Activated naive CD4-positive, alpha-beta T cell treated with anti-CD3 and anti-CD28 coated beads for 36 hours (primary cell): ENCODE measurements around the gene CTBP1. TPM values are rescaled to one million over a fixed set of nuclear protein-coding genes. Genes with fewer than 3 reads are reported as not detected.
A peak's percentile ranks its signal among the peaks of the same experiment; 100 is the strongest.

Experiments
- CTCF ChIA-PET: fragments of 350-600 bp; sonication (Branson Sonifier 250); formaldehyde crosslinking; loops from one replicate; lab custom pipeline; 2021; ENCODE audit warnings: antibody characterized with exemption; lab: Charles Lee
- DNase-seq: peaks from one replicate; pipeline ENCODE4 v3.0.0-alpha.2; 2020
- H3K27ac Mint-ChIP-seq: one replicate; pipeline ENCODE4 v1.8.0; 2021; ENCODE audit warnings: mild to moderate bottlenecking, mixed read lengths
- H3K27me3 Mint-ChIP-seq: one replicate; pipeline ENCODE4 v1.8.0; 2021; ENCODE audit warnings: low read depth, mixed read lengths
- H3K36me3 Mint-ChIP-seq: one replicate; pipeline ENCODE4 v1.8.0; 2021; ENCODE audit warnings: low read depth, mixed read lengths
- H3K4me1 Mint-ChIP-seq: one replicate; pipeline ENCODE4 v1.8.0; 2021; ENCODE audit warnings: low read depth, mixed read lengths
- H3K4me3 Mint-ChIP-seq: one replicate; pipeline ENCODE4 v1.8.0; 2021; ENCODE audit warnings: mild to moderate bottlenecking, moderate library complexity, mixed read lengths
- H3K9me3 Mint-ChIP-seq: one replicate; pipeline ENCODE4 v1.8.0; 2021; ENCODE audit warnings: mixed read lengths
- intact Hi-C: fragments of 100-400 bp; cut with micrococcal nuclease; formaldehyde crosslinking; loops from one replicate; pipeline ENCODE4 v1.15.1; 2023
- total RNA-seq, 2 experiments: library from RNA; stranded (reverse); gene quantifications; one replicate each; pipeline ENCODE4 v1.2.3, GENCODE V29; 2021

CTBP1 gene
- total RNA-seq, 2 experiments from 2014 or later: 136 to 140 TPM

DNA sequence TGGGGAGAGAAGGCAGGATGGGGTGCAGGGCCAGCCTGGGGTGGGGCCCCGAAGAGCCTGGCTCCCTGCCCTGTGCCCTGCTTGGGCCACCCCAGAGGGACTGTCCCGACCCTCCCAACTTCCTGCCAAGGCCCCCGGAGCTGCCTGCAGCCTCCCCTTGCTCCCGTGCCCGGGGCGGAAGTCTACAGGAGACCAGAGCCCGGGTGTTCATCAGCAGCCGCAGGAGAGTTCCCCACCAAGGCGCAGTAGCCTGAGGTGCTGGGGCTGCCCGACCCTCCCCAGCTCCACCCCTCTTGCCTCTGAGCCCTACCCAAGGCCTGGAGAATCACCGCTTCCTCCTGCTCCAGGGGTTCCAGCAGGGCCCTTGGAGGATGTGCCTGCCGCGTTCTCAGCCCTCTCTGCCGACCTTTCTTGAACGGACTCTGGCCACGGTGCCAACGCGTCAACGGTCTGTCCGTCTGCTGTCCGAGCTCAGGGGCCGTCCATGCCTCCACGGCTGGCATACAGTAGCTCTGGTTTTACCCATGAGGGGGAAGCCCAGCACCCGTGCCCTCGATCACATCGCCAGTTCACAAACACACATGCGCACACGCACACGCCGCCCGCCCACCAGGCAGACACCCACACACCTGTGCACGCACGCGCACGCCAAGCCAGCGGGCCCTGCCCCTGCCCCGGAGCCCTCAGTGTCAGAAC lies 40.5 kb downstream of the CTBP1 start:
- no peak overlapping the region for H3K4me3 Mint-ChIP-seq
- no peaks in the 10 kb centered on the region for H3K9me3 Mint-ChIP-seq
- intact Hi-C loops: no loop called here
- CTCF ChIA-PET: no interaction called here
- H3K27me3 Mint-ChIP-seq: no peaks in the 10 kb centered on the region
- no peak for DNase-seq
- no peak overlapping the region for H3K27ac Mint-ChIP-seq
- H3K4me1 Mint-ChIP-seq: no peaks in the 10 kb centered on the region
- H3K36me3 Mint-ChIP-seq: peaks cover 2% of the 10 kb centered on the region

DNA sequence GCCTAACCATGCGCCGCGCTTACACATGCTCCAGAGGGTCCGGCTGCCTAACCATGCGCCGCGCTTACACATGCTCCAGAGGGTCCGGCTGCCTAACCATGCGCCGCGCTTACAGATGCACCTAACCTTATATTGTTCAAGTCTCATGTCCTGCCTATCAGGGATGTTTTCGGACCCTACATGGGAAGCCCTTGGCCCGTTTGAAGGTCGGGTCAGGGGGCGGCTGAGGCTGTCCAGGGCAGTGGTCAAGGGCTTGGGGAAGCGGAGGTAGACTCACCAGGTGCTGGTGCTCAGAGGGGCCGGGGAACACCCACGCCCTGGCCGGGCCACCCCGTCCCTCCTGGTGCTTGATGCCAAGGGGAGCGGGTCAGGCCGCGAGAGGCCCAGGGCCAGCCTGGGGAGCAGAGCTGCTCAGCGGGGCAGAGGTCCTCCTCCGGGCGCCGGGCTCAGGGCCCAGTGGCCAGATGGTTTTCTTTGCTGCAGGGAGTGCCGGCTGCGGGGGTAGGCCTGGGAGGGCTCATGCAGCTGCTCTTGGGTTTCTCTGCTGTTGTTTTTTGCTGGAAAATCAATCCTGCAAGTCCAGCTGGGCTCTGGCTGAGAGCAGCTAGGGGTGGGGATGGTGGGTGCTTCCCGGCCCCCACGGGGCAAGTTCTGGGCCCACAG lies 41.2 kb downstream of the CTBP1 start:
- intact Hi-C loops: no loop called here
- CTCF ChIA-PET: no interaction called here
- H3K27me3 Mint-ChIP-seq: no peaks in the 10 kb centered on the region
- H3K36me3 Mint-ChIP-seq: peaks cover 2% of the 10 kb centered on the region
- no peak for DNase-seq
- H3K27ac Mint-ChIP-seq: no peak overlapping the region
- H3K4me1 Mint-ChIP-seq: peaks cover under 1% of the 10 kb centered on the region
- no peaks in the 10 kb centered on the region for H3K9me3 Mint-ChIP-seq
- H3K4me3 Mint-ChIP-seq: no peak overlapping the region

GRCh38 chr4:1207157-1207470 lies 41.8 kb downstream of the CTBP1 start:
- no peak overlapping the region for H3K27ac Mint-ChIP-seq
- no peaks in the 10 kb centered on the region for H3K9me3 Mint-ChIP-seq
- H3K4me1 Mint-ChIP-seq: peaks cover 4% of the 10 kb centered on the region
- no peak overlapping the region for H3K4me3 Mint-ChIP-seq
- CTCF ChIA-PET: no interaction called here
- peak; percentile 2 for DNase-seq
- no peaks in the 10 kb centered on the region for H3K27me3 Mint-ChIP-seq
- peaks cover 2% of the 10 kb centered on the region for H3K36me3 Mint-ChIP-seq
- intact Hi-C loops: no loop called here

- peak; percentile 3 for DNase-seq
- no peaks in the 10 kb centered on the region for H3K27me3 Mint-ChIP-seq
- H3K4me3 Mint-ChIP-seq: no peak overlapping the region
- no peak overlapping the region for H3K27ac Mint-ChIP-seq
- no peaks in the 10 kb centered on the region for H3K9me3 Mint-ChIP-seq
- peaks cover 10% of the 10 kb centered on the region for H3K4me1 Mint-ChIP-seq
- intact Hi-C loops: no loop called here
- H3K36me3 Mint-ChIP-seq: peaks cover 2% of the 10 kb centered on the region
- CTCF ChIA-PET: no interaction called here
Measured at GRCh38 chr4:1206299-1207156, 42.4 kb downstream of the CTBP1 start.

DNA sequence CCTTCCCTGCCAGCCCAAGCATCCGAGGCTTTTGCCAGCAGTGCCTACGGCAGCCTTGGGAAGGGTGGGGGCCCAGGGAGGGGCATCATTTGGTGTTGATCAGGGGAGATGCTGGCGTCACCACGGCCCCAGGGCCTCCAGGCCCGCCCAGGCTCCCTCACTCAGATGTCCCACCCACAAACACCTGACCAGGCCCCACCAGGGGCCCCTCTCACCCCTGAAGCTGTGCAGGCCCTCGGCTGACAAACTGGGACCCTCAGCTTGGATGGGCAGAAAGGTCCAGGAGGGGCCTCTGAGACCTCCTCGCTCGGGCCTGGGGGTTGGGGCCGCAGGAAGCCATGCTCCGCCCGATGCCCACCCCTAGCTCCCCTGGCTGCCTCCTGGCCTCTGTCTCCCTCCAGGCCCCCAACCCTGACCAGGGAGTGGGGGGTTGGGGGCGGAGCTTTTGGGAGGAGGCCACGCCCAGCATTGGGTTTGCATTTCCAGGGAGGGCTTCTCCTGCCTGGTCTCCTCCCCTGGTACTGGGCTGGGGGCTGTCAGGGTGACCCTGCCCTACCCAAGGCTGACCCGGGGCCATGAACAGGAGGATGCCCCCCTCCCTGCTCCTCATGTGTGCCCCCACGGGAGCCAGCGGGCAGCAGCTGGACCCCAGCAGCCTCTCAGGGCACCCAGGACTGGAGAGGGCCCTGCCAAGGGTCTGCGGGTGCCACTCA lies 43.2 kb downstream of the CTBP1 start:
- no peaks in the 10 kb centered on the region for H3K36me3 Mint-ChIP-seq
- no peak overlapping the region for H3K4me3 Mint-ChIP-seq

DNA sequence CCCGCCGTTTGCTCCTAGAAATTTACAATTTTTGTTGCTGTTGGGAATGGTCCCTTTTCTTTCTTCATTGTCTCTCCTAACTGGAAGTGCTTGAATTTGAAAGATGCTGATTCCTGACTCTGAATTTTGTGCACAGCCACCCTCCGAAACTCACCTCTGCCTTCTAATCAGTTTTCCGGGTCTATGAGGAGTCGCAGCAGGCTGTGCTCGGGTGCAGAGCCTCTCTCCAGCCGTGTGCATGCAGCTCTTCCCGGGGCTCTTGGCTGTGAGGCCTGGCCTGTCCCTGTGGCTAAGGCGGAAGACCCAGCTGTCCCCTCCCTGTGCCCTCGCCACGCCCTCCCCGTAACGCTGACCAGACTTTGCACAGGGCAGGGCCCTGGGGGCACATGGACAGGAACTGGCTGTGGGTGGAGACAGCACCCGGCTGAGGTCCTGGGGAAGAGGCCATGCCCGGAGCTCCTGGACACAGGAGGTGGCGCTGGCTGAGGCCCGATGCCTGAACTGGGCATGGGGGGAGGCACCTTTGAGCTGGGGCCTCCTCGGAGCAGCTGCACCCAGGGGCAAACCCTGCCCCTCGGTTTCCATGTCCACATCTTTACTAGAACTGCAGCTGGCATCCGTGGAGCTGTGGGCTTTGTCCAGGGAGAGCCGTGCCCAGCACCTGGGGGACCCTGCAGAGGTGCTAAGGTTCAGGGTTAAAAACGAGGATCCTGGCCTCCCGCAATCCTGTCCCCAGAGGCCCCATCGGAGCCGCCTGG lies 43.9 kb downstream of the CTBP1 start:
- H3K27me3 Mint-ChIP-seq: no peaks in the 10 kb centered on the region
- intact Hi-C loops: loop anchor here (5.0 kb wide), 1 partner anchor 667 kb away; the partner anchor contains the start of gene NSD2
- peaks cover 18% of the 10 kb centered on the region for H3K4me1 Mint-ChIP-seq
- CTCF ChIA-PET: no interaction called here
- H3K9me3 Mint-ChIP-seq: no peaks in the 10 kb centered on the region
- DNase-seq: peak; percentile 2
- no peak overlapping the region for H3K27ac Mint-ChIP-seq
- no peak overlapping the region for H3K4me3 Mint-ChIP-seq
- no peaks in the 10 kb centered on the region for H3K36me3 Mint-ChIP-seq

More for the DNA sequence above, 43.2 kb downstream of the CTBP1 start:
- intact Hi-C loops: no loop called here
- CTCF ChIA-PET: no interaction called here
- DNase-seq: peak; percentile 2
- Mint-ChIP-seq H3K27me3 (no peaks in the 10 kb centered on the region), H3K4me1 (peaks cover 16% of the 10 kb centered on the region), H3K9me3 (no peaks in the 10 kb centered on the region), H3K27ac (no peak overlapping the region)

GRCh38 chr4:1204286-1204827 lies 44.6 kb downstream of the CTBP1 start:
- intact Hi-C loops: loop anchor here (5.0 kb wide), 1 partner anchor 668 kb away; the partner anchor contains the start of gene NSD2
- H3K9me3 Mint-ChIP-seq: no peaks in the 10 kb centered on the region

DNA sequence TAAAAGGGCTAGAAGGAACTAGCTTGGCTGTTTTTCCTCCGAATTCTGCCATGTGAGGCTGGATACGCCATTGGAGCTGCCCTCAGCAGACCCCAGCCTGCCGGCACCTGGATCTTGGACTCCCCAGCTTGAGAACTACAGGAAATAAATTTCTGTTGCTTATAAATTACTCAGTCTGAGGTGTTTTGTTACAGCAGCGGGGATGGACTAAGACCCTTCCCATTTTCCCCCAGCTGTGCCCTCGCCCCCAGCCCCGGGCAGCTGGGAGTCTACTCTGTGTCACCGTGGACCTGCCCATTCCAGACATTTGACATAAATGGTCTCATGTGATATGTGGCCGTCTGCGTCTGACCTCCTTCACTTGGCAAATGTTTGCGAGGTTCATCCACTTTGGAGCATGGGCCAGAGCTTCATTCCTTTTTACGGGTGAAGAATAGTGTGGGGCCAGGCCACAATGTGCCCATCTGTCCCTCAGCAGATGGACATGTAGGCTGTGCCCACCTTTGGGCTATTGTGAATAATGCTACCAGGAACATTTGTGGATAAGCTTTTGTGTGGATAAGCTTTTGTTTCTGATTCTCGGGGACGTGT lies 45.8 kb downstream of the CTBP1 start:
- Mint-ChIP-seq H3K27ac (no peak overlapping the region), H3K27me3 (no peaks in the 10 kb centered on the region), H3K9me3 (no peaks in the 10 kb centered on the region), H3K36me3 (no peaks in the 10 kb centered on the region), H3K4me1 (peaks cover 19% of the 10 kb centered on the region), H3K4me3 (no peak overlapping the region)
- CTCF ChIA-PET: interaction anchor here (0.7 to 1.9 kb wide), 4 partner anchors 14 to 150 kb away, joined by 3 to 6 read pairs (median 4); no protein-coding TSS in a partner anchor
- peak; percentile 1 for DNase-seq
- intact Hi-C loops: loop anchor here (5.0 kb wide), 1 partner anchor 669 kb away; the partner anchor contains the start of gene NSD2

More at GRCh38 chr4:1204286-1204827, 44.6 kb downstream of the CTBP1 start:
- peak; percentile 3 for DNase-seq
- Mint-ChIP-seq H3K4me3 (no peak overlapping the region), H3K27ac (no peak overlapping the region), H3K27me3 (no peaks in the 10 kb centered on the region), H3K4me1 (peaks cover 19% of the 10 kb centered on the region), H3K36me3 (no peaks in the 10 kb centered on the region)
- CTCF ChIA-PET: interaction anchor here (0.6 to 1.9 kb wide), 3 partner anchors 37 to 81 kb away, joined by 4 to 6 read pairs (median 4); no protein-coding TSS in a partner anchor

DNA sequence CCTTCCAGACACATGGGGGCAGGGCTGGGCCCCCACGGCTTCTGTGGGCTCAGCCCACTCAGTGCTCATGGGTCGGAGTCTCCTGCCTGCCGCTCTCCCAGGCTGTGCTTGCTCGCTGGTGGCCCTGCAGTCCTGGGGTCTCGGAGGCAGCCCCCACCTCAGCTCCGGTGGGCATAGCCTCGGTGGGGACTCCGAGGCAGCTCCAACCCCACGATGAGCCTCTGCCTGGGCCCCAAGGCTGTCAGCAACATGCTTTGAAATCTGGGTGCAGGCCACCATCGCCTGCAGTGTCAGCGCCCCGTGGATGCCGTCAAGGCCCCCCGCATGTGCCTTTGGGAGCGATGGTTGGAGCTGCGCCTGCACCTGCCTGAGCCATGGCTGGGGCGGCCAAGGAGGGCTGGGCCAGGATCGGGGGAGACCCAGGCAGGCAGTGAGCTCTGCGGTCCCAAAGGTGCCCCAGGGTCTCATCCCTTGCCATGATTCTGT lies 46.4 kb downstream of the CTBP1 start:
- DNase-seq: peak; percentile 2
- CTCF ChIA-PET: interaction anchor here (0.5 to 1.9 kb wide), 5 partner anchors 15 to 506 kb away, joined by 3 to 6 read pairs (median 4); no protein-coding TSS in a partner anchor
- Mint-ChIP-seq H3K9me3 (no peaks in the 10 kb centered on the region), H3K27ac (peak overlapping the region; percentile 95), H3K4me1 (peaks cover 19% of the 10 kb centered on the region), H3K36me3 (no peaks in the 10 kb centered on the region), H3K4me3 (no peak overlapping the region), H3K27me3 (no peaks in the 10 kb centered on the region)
- intact Hi-C loops: loop anchor here (5.0 kb wide), 1 partner anchor 670 kb away; the partner anchor contains the start of gene NSD2

DNA sequence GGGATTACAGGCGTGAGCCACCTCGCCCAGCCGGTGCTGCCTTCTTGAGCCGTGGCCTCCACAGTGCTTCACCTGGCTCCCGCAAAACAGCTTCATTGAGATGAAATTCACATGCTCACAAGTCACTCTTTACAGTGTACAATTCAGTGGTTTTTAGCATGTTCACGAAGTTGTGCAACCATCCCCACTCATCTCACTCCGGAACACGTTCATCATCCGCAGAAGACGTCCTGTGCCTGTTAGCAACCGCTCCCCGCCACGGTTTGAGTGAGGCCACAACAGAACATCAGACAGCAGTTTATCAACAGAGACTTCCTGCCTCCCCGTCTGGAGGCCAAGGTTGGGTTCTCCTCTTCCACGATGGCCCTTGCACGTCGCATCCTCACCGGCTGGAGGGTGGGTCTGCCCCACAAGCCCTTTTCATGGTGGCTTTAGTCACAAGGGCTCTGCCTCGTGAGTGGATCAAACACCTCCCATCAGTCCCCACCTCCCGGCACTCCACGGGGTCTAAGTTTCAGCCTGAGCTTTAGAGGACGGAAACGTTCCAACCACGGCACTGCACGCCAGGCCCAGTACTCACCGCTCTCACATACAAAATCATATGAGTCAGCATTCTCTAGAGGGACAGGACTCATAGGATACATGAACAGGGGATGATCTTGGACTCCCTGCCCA lies 46.9 kb downstream of the CTBP1 start:
- DNase-seq: peak; percentile 85
- Mint-ChIP-seq H3K36me3 (no peaks in the 10 kb centered on the region), H3K4me1 (peaks cover 19% of the 10 kb centered on the region), H3K27ac (peak overlapping the region; percentile 95), H3K27me3 (no peaks in the 10 kb centered on the region), H3K4me3 (peak overlapping the region; percentile 60), H3K9me3 (no peaks in the 10 kb centered on the region)
- CTCF ChIA-PET: interaction anchor here (0.5 to 0.7 kb wide), 2 partner anchors 71 to 506 kb away, joined by 3 read pairs; no protein-coding TSS in a partner anchor
- intact Hi-C loops: loop anchor here (1.0 to 5.0 kb wide), 4 partner anchors 15 to 670 kb away; partner anchors contain the start of gene NSD2
